Type B pancreatic cell (in vitro differentiated cells): Measurements from ENCODE around the gene ARPP19. TPM values are rescaled to one million over a fixed set of nuclear protein-coding genes. Genes with fewer than 3 reads are reported as not detected.
"Not testable (repeated sequence)": the region's sequence is repeated elsewhere in the genome, so short reads cannot be mapped to it uniquely, and the experiment has no call there.

Experiments
- DNase-seq: peaks from one replicate; pipeline ENCODE4 v3.0.0; 2021; ENCODE audit warnings: mixed read lengths; ENCODE audit not compliant: unreplicated experiment; ENCODE audit errors: extremely low spot score
- H3K27ac Mint-ChIP-seq: 2 replicates; pipeline ENCODE4 v1.8.0; 2021; ENCODE audit warnings: mild to moderate bottlenecking, mixed read lengths
- H3K27me3 Mint-ChIP-seq: 2 replicates; pipeline ENCODE4 v1.8.0; 2021; ENCODE audit warnings: mixed read lengths
- H3K36me3 Mint-ChIP-seq: 2 replicates; pipeline ENCODE4 v1.8.0; 2021; ENCODE audit warnings: mixed read lengths
- H3K4me1 Mint-ChIP-seq: one replicate; pipeline ENCODE4 v1.8.0; 2021; ENCODE audit warnings: mixed read lengths; ENCODE audit not compliant: unreplicated experiment
- H3K4me3 Mint-ChIP-seq: 2 replicates; pipeline ENCODE4 v1.8.0; 2021; ENCODE audit warnings: mild to moderate bottlenecking, mixed read lengths
- H3K9me3 Mint-ChIP-seq: 2 replicates; pipeline ENCODE4 v1.8.0; 2021; ENCODE audit warnings: mixed read lengths
- total RNA-seq: library from RNA; stranded (reverse); gene quantifications from 2 replicates; pipeline ENCODE4 v1.2.1, GENCODE V29; 2021; ENCODE audit warnings: low replicate concordance
- TF ChIP-seq, protein P1 (sequence below): fragments of 200-600 bp; sonication (generic); conservative IDR thresholded peaks from 2 replicates; pipeline ENCODE4 v1.5.0; 2021; ENCODE audit warnings: antibody characterized with exemption, mild to moderate bottlenecking

ARPP19 gene
- total RNA-seq, 1 donor from 2014 or later, result 160 TPM

DNA sequence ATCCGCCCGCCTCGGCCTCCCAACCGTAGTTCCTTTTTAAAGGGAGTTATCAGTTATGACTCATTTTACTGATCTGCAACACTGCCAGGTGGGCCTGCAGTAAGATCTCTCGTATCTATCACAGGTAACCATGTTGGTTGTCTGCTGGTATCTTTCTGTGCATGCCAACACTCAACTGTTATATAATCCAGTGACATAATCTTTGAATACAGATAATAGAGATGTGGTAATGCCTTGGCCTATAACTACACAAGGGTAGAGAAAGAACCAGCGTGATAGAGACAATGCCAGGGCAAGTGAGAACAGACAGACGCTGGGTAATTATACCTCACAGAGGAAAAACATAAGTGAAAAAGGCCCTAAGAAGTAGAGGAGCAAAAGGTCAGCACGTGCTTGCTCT, 11.0 kb upstream of the ARPP19 start:
- no peak overlapping the region for H3K4me3 Mint-ChIP-seq
- DNase-seq, result no peak
- H3K4me1 Mint-ChIP-seq, result peaks cover 3% of the 10 kb centered on the region
- H3K27ac Mint-ChIP-seq, result no peak overlapping the region
- H3K9me3 Mint-ChIP-seq, result no peaks in the 10 kb centered on the region
- TF ChIP-seq, protein P1, sequence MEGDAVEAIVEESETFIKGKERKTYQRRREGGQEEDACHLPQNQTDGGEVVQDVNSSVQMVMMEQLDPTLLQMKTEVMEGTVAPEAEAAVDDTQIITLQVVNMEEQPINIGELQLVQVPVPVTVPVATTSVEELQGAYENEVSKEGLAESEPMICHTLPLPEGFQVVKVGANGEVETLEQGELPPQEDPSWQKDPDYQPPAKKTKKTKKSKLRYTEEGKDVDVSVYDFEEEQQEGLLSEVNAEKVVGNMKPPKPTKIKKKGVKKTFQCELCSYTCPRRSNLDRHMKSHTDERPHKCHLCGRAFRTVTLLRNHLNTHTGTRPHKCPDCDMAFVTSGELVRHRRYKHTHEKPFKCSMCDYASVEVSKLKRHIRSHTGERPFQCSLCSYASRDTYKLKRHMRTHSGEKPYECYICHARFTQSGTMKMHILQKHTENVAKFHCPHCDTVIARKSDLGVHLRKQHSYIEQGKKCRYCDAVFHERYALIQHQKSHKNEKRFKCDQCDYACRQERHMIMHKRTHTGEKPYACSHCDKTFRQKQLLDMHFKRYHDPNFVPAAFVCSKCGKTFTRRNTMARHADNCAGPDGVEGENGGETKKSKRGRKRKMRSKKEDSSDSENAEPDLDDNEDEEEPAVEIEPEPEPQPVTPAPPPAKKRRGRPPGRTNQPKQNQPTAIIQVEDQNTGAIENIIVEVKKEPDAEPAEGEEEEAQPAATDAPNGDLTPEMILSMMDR, result no peak
- no peaks in the 10 kb centered on the region for H3K27me3 Mint-ChIP-seq
- peaks cover 9% of the 10 kb centered on the region for H3K36me3 Mint-ChIP-seq

DNA sequence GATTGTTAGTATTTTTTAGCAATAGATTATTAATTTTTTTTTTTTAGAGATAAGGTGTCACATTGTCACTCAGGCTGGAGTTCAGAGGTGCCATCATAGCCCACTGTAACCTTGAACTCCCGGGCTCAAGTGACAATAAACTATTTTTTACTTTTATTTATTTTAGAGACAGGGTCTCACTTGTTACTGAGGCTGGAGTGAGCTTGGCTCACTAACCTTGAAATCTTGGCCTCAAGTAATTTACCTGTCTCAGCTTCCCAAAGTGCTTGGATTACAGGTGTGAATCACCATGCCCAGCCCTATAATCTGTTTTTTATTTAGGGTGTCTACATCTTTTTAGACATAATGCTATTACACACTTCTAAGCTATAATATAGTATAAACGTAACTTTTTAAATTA, 7.9 kb upstream of the ARPP19 start:
- Mint-ChIP-seq H3K4me1 (peaks cover 3% of the 10 kb centered on the region), H3K27ac (no peak overlapping the region), H3K4me3 (no peak overlapping the region), H3K36me3 (peaks cover 5% of the 10 kb centered on the region), H3K9me3 (no peaks in the 10 kb centered on the region), H3K27me3 (no peaks in the 10 kb centered on the region)
- TF ChIP-seq, protein P1, result no peak
- DNase-seq, result no peak

DNA sequence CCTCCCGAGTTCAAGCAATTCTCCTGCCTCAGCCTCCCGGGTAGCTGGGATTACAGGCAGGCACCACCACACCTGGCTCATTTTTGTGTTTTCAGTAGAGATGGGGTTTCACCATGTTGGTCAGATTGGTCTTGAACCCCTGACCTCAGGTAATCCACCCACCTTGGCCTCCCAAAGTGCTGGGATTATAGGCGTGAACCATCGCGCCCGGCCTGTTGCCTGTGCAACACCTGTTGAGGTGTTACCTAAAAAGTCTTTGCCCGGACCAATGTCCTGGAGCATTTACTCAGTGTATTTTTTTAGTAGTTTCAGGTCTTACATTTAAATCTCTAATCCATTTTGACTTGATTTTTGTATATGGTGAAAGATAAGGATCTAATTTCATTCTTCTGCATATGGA, 6.7 kb upstream of the ARPP19 start:
- DNase-seq, H3K27ac Mint-ChIP-seq, H3K4me3 Mint-ChIP-seq, H3K4me1 Mint-ChIP-seq, H3K9me3 Mint-ChIP-seq, H3K27me3 Mint-ChIP-seq, H3K36me3 Mint-ChIP-seq: not testable (repeated sequence)

DNA sequence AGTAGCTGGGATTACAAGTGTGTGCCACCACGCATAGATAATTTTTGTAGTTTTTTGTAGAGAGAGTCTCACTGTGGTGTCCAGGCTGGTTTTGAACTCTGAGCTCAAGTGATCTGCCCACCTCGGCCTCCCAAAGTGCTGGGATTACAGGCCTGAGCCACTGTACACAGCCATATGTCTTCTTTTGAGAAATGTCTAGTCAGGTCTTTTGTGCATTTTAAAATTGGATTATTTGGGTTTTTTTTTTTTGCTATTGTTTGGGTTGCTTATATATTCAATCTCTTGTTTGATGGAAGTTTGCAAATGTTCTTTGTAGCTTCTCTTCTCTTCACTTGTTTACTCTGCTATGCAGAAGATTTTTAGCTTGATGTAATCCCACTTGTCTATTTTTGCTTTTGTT, 6.2 kb upstream of the ARPP19 start:
- no peak for DNase-seq
- peaks cover 3% of the 10 kb centered on the region for H3K36me3 Mint-ChIP-seq
- peaks cover 1% of the 10 kb centered on the region for H3K4me1 Mint-ChIP-seq
- TF ChIP-seq, protein P1, result no peak
- H3K27me3 Mint-ChIP-seq, result no peaks in the 10 kb centered on the region
- H3K27ac Mint-ChIP-seq, result no peak overlapping the region
- H3K4me3 Mint-ChIP-seq, result no peak overlapping the region
- H3K9me3 Mint-ChIP-seq, result no peaks in the 10 kb centered on the region

DNA sequence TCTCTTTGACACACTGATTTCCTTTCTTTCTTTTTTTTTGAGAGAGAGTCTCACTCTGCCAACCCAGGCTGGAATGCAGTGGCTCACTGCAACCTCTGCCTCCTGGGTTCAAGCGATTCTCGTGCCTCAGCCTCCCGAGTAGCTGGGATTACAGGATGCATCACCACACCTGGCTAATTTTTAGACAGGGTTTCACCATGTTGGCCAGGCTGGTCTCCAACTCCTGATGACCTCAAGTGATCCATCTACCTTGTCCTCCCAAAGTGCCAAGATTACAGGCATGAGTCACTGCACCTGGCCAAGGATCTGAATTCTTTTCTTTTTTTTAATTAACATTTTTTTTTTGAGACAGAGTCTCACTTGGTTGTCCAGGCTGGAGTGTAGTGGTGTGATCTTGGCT, 5.8 kb upstream of the ARPP19 start:
- DNase-seq, H3K36me3 Mint-ChIP-seq, H3K27ac Mint-ChIP-seq, H3K4me1 Mint-ChIP-seq, H3K27me3 Mint-ChIP-seq, H3K9me3 Mint-ChIP-seq, H3K4me3 Mint-ChIP-seq: not testable (repeated sequence)

DNA sequence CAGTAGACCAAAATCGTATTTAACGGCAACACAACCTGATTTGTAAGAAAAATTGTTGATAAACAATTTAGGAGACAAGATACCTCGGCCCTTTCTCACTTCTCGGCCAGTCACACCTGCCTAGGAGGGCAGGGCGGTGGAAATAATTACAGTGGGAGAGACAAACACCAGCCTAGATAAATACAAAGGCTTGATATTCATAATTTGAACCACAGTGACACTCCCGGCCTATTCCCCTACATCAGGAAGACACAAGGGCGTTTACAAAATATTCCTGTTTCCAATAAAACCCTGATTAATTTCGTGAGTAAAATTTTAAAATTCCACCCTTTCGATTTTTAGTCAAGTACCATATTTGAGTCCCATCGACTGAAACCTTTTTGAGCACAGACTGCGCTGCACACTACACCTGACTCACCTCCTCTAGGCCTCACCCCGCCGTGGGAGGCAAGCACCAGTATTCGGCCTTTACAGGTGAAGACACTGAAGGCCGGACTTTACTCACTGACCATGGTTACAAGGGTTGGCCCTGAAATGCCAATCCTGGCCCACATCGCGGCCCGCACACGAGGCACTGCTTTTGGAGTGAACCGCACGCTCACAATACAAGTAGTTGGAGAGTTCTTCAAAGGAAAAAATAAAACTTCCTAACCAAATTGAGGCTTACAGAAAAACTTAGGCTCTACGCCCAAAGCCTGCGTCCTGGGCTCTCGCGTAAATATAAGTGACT, 794 bp downstream of the ARPP19 start:
- DNase-seq, result no peak
- H3K27ac Mint-ChIP-seq, result peak overlapping the region; percentile 92
- TF ChIP-seq, protein P1, result no peak
- peak overlapping the region; percentile 98 for H3K4me3 Mint-ChIP-seq
- H3K9me3 Mint-ChIP-seq, result no peaks in the 10 kb centered on the region
- H3K36me3 Mint-ChIP-seq, result no peaks in the 10 kb centered on the region
- peaks cover 19% of the 10 kb centered on the region for H3K4me1 Mint-ChIP-seq
- H3K27me3 Mint-ChIP-seq, result no peaks in the 10 kb centered on the region
